Retinal pigment epithelial cell (primary cell): ENCODE results near the gene DUSP15.

Experiments used
- DNase-seq: peaks from one replicate; pipeline ENCODE4 v3.0.0-alpha.2; 2010; ENCODE audit warnings: low read depth
- H3K4me3 ChIP-seq: 2 replicates; pipeline ENCODE4 v1.5.1; 2011; ENCODE audit warnings: mild to moderate bottlenecking, low read length, control low read depth, moderate library complexity
- TF ChIP-seq, protein P1 (sequence below): conservative IDR thresholded peaks from 2 replicates; pipeline ENCODE4 v1.5.1; 2011; ENCODE audit warnings: low read depth, low read length, control low read depth, inconsistent platforms

Gene DUSP15

DNA sequence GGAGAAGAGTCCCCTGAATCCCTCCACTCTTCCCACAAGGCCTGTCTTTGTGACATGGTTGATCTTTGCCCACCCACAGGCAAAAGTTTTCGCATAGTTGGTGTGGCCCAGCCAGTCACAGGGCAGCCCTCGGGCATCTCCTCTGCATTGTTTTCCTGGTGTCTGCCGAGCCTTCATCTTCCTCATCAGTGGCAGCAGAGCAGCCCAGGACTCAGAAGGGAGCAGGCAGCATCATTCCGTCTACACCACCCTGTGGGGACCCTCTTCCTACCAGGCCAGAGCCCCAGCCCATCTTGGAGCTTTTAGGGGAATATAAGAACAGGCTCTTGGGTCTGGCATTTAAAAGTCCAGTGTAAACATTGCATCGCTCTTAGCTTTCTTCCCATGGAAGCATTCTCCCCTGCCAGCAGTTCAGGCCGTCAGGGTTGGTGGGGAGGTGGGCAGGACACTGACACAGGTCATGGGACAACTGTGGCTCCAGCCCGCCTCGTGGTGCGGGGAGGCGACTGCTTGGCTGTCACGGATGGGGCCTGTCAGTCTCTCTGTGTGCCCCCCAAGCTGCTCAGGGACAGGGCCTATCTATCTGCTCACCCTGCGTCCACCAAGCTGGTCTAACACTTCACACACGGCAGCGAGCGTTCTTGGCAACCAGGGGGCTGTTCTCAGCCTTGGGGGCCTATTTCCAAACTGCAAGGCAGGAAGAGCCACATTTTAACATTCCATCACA lies 43.3 kb upstream of the DUSP15 start:
- TF ChIP-seq, protein P1, sequence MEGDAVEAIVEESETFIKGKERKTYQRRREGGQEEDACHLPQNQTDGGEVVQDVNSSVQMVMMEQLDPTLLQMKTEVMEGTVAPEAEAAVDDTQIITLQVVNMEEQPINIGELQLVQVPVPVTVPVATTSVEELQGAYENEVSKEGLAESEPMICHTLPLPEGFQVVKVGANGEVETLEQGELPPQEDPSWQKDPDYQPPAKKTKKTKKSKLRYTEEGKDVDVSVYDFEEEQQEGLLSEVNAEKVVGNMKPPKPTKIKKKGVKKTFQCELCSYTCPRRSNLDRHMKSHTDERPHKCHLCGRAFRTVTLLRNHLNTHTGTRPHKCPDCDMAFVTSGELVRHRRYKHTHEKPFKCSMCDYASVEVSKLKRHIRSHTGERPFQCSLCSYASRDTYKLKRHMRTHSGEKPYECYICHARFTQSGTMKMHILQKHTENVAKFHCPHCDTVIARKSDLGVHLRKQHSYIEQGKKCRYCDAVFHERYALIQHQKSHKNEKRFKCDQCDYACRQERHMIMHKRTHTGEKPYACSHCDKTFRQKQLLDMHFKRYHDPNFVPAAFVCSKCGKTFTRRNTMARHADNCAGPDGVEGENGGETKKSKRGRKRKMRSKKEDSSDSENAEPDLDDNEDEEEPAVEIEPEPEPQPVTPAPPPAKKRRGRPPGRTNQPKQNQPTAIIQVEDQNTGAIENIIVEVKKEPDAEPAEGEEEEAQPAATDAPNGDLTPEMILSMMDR: no peak
- DNase-seq: no peak
- no peak overlapping the region for H3K4me3 ChIP-seq

DNA sequence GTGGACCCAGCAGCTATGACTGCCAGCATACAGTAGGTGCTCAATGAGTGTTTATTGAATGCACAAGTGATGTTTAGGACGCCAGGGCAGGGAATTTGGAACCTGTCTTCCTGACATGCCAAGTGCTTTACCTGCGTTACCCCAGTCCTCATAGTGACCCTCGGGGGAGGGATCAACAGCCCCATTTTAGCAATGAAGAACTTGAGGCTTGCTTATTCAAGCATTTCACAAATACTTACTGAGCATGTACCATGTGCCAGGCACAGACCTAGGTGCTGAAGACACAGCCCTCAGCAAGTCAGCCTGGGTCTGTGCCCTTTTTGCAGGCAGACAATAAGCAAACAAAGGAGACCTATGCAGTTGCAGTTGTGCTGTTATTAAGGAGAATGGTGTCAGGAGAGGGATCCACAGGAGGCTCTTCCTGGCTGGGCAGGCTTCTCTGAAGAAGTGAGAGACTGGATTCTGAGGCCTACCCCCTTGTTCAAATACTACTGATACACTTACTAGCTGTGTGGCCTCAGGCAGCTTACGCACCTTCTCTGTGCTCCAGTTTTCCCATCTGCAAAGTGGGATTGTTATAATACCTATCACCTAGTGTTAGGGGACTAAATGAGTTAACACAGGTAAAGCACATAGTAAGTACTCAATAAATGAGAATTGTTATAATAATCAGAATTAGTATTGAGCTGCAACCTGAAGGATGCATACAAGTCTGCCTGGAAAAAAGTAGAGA lies 39.9 kb upstream of the DUSP15 start:
- DNase-seq: no peak
- H3K4me3 ChIP-seq: no peak overlapping the region
- TF ChIP-seq, protein P1: no peak

GRCh38 chr20:31909253-31910070 lies 39.1 kb upstream of the DUSP15 start:
- no peak for DNase-seq
- TF ChIP-seq, protein P1: no peak
- H3K4me3 ChIP-seq: no peak overlapping the region

GRCh38 chr20:31908424-31908823 lies 38.1 kb upstream of the DUSP15 start:
- TF ChIP-seq, protein P1: no peak
- no peak for DNase-seq
- H3K4me3 ChIP-seq: no peak overlapping the region

GRCh38 chr20:31908016-31908415 lies 37.7 kb upstream of the DUSP15 start:
- TF ChIP-seq, protein P1: no peak
- DNase-seq: no peak
- no peak overlapping the region for H3K4me3 ChIP-seq

GRCh38 chr20:31907046-31907445 lies 36.7 kb upstream of the DUSP15 start:
- TF ChIP-seq, protein P1: no peak
- DNase-seq: no peak

More at GRCh38 chr20:31907046-31907445, 36.7 kb upstream of the DUSP15 start:
- no peak overlapping the region for H3K4me3 ChIP-seq
